Right renal cortex interstitium (tissue), 3 donors: ENCODE measurements around the gene HECW1. TPM values are rescaled to one million over a fixed set of nuclear protein-coding genes. Genes with fewer than 3 reads are reported as not detected.
"Not testable (repeated sequence)": the region's sequence is repeated elsewhere in the genome, so short reads cannot be mapped to it uniquely, and the experiment has no call there.

Source experiments
- DNase-seq, 3 donors: peaks; one replicate each; pipeline ENCODE4 v3.0.0-alpha.2; 2013; ENCODE audit warnings: low read depth in 3 of 3, low spot score in 2 of 3
- polyA plus RNA-seq, 3 donors: library from polyadenylated mRNA; unstranded; fragments of 120-200 nt; gene quantifications; one replicate each; pipeline ENCODE4 v1.2.1, GENCODE V29; 2013; ENCODE audit not compliant: insufficient read length in 3 of 3

HECW1 gene
- polyA plus RNA-seq, 3 donors = 5.6 to 7.9 (median 7.2) TPM

DNA sequence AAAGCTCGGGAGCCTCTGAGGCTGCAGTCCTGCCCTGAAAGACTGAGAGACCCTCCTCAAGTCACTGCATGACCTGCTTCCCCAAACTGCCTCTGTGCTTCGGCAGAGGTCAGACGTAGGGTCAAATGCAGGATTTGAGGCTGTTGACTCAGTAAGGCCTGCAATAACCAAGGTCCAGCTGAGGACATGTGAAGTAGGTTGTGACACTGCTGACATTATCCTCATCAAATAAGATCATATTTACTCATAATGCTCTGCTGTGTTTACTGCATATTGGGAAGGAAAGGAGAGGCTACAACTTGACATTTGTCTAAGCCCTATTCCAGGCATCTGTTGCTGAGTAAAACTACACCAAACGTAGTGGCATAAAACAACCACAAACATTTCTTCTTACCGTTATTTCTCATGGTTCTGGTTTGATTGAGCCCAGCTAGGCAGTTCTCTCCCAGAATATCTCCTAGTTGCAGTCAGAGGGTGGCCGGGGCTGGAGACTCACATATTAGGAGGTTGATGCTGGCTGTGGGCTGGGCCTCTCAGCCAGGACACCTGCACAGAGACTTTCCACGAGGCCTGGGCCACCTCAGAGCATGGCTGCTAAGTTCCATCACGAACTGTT, 348.4 kb downstream of the HECW1 start:
- no peak for DNase-seq

GRCh38 chr7:43461349-43462024, 349.0 kb downstream of the HECW1 start:
- no peak for DNase-seq

DNA sequence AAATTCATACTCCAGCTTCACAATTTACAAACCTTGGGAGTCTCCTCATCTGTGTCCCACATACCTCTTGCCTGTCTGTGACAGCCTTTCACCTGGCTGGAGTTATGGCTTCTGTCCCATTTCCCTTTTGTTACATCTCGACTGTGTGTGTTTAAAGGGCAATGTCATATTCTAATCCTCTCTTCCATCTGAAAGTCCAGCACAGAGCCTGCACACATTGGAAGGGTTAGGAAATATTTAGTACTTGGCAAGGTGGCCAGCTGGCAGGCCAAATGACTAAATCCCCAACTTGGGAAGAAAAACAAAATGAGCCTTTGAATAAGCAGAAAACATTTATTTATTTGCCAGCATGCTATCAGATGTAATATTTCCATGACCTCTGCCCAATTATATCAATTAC, 350.4 kb downstream of the HECW1 start:
- DNase-seq = no peak

DNA sequence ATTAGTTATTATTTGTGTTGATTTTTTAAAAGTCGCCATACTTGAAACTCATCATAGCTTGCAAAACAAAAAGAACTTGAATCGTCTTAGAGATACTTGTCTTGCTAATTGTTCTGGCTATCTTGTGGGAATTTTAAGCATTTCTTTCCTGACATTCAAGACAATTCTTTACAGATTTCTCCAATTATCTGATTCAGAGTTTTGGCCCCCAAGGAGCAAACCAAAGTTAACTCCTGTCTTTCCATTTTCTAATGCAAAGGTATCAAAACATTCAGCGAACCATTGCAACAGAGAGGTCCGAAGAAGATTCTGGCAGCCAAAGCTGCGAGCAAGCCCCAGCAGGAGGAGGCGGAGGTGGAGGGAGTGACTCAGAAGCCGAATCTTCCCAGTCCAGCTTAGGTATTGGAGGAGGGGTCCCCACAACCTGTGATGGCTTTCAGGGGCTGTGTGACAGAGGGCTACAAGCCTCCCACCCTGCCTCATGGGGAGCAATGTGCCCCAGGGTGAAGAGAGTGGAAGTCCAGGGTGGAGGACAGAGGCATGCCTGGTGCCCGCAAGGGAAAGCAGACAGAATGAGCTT, 351.0 kb downstream of the HECW1 start:
- no peak for DNase-seq

GRCh38 chr7:43465581-43466554, 353.4 kb downstream of the HECW1 start:
- no peak for DNase-seq

- DNase-seq = no peak
Observed at GRCh38 chr7:43467406-43467805, 355.0 kb downstream of the HECW1 start.

GRCh38 chr7:43467846-43468245, 355.4 kb downstream of the HECW1 start:
- DNase-seq = no peak

DNA sequence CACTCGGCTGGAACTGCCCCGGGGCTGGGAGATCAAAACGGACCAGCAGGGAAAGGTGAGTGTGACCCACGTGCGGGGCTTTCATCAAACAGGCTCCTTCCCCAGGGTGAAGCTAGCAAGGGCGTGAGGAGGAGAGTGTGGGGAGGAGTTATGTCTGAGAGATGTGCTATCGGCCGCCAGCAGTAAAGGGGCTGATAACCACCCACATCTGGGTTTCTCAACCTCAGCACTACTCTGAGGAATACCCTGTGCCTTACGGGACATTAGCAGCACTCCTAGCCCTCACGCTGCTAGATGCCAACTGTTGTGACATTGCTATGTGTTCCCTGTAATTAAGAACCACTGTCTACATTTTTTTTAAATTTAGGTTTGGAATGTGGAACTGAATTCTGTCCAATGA, 356.6 kb downstream of the HECW1 start:
- DNase-seq = no peak

DNA sequence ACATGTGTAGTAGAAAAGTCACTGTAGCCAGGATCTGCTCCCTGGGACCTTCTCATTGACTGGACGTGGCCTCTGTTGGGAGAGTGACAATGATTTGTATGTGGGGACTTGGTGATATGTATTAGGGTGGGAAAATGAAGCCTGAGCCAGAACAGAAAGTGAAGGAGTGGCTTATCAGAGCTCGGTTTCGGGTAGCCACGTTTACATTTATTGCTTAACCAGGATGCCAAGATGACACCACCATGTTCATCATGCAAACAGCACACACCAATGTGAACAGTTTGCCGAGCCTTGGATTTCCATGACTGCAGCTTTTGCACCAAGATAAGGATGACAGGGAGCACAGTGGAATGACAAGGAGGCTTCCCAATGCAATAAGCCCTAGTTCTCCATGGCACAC, 357.7 kb downstream of the HECW1 start:
- no peak for DNase-seq

DNA sequence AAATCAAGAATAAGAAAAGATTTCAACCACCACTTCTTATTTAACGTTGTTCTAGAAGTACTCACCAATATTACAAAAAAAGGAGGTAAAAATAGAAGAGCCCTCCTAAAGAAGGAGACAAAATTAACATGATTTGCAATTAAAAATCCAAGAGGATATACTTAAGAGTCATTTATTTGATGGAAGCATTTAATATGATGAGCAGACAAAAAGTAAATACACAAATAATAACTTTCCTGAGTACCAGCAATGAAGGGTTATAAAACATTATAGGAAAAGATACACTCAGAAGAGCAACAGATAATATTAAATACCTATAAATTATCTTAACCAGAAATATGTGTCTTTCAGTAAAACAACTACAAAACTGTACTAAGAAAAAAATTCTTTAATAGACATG, 363.5 kb downstream of the HECW1 start:
- DNase-seq = no peak

DNA sequence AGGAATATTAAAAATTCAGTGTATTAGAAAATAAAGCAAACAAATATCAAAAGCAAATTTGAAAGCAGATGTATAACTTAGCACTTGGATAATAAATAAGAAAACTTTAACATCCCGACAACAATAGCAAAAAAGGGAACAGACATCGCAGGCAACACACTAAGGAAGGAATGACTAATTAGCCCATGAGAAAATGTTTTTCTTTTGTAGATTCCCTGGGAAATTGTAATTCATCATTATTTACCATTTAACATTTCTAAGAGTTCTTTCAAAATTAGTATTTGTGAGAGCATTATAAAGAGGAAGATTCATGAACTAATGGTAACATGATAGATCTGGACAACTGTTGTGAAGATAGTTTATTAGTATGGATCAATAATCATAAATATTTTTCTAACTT, 364.4 kb downstream of the HECW1 start:
- DNase-seq = no peak

DNA sequence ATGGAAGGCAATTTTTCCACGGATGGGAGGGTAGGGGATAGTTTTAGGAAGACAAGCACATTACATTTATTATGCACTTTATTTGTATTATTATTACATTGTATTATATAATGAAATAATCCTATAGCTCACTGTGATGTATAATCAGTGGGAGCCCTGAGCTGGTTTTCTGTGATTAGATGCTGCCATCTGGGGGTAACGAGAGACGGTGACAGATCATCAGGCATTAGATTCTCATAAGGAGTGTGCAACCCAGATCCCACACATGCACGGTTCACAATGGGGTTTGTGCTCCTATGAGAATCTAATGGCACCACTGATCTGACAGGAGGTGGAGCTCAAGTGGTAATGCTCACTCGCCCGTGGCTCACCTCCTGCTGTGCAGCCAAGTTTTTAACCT, 366.6 kb downstream of the HECW1 start:
- DNase-seq = no peak

DNA sequence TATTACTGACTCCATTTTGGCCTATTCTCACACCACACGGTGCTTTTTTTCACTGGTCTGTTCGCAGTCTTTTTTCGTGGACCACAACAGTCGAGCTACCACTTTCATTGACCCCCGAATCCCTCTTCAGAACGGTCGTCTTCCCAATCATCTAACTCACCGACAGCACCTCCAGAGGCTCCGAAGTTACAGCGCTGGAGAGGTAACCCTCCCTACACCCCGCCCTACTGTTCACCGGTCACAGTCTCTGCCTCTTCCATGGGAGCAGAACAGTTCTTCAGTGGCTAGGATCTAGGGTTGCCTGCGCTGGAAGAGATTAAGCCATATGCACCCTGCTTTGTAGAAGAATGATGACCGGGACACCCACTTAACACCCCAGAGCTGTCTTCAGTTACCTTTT, 367.1 kb downstream of the HECW1 start:
- no peak for DNase-seq

- DNase-seq = no peak
Observed at GRCh38 chr7:43480581-43480980, 368.1 kb downstream of the HECW1 start.

DNA sequence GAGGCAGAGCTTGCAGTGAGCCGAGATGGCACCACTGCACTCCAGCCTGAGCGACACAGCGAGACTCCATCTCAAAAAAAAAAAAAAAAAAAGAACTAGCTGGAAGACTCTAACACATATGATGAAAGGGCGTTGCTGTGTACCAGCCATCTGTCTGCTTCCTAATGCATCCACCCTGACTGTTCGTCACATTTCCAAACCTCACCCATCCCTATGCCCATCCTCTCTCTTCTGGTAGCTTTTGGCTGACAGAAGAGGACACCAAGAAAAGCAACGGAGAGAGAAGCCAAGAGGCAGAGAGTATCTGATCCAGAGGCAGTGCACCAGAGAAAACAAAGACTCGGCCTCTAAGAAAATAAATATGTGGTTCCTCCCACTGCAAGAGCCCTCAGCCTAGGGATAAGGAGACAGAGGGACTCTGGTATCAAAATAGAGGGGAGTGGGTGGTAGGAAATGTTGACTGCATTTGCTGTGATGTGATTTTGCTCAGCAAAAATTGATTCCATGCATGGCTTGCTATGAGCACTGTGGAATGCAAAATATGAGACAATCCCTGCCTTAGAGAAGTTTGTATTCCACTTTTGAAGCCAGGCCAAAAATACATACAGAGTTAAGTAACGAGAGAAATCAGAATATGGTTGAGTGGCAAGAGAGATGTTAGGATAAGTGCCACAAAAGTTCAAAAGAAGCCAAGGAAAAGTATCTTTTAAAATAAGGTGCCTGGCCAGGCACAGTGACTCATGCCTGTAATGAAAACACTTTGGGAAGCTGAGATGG, 369.6 kb downstream of the HECW1 start:
- no peak for DNase-seq

DNA sequence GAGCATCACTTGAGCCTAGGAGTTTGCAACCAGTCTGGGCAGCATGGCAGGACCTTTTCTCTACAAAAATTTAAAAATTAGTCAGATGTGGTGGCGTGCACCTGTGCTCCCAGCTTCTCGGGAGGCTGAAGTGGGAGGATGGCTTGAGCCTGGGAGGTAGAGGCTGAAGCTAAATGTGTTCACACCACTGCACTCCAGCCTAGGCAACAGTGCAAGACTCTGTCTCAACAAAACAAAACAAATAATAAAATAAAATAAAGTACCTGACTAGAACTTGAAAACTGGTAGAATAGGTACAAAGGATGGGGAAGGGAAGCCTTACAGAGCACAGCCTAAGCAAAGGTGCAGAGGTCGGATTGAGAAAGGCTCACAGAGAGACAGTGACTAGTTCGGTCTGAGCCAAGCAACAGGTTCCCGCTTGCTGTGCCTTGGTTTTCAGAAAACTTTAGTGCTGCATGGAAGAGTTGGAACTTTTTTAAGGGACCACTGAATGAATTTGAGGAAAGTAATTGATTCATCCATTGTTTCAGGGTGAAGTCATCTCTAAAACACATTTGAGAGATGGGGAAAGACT, 370.3 kb downstream of the HECW1 start:
- no peak for DNase-seq

- DNase-seq = no peak
Observed at GRCh38 chr7:43484678-43485395, 372.4 kb downstream of the HECW1 start.

GRCh38 chr7:43485580-43485979, 373.1 kb downstream of the HECW1 start:
- no peak for DNase-seq

- not testable (repeated sequence) for DNase-seq
Observed at GRCh38 chr7:43486008-43486407, 373.6 kb downstream of the HECW1 start.
